Skeletal muscle satellite cell (primary cell): ENCODE measurements around the gene PDZD2.

Source experiments
- H3K27me3 ChIP-seq: 2 replicates; pipeline ENCODE4 v1.7.0; 2013; ENCODE audit warnings: low read length; ENCODE audit not compliant: control insufficient read depth, insufficient read depth
- H3K36me3 ChIP-seq: 2 replicates; pipeline ENCODE4 v1.7.0; 2013; ENCODE audit warnings: mild to moderate bottlenecking, control low read depth, low read length; ENCODE audit not compliant: insufficient read depth
- H3K4me1 ChIP-seq: 2 replicates; pipeline ENCODE4 v1.7.0; 2013; ENCODE audit warnings: low read length; ENCODE audit not compliant: control insufficient read depth, insufficient read depth
- H3K4me2 ChIP-seq: 2 replicates; pipeline ENCODE4 v1.7.0; 2013; ENCODE audit warnings: mild to moderate bottlenecking, low read length
- H3K4me3 ChIP-seq: 2 replicates; pipeline ENCODE4 v1.7.0; 2013; ENCODE audit warnings: low read length
- H3K9ac ChIP-seq: 2 replicates; pipeline ENCODE4 v1.7.0; 2013; ENCODE audit warnings: mild to moderate bottlenecking, low read depth, low read length, moderate library complexity
- H3K9me3 ChIP-seq: replicated peaks from 2 replicates; pipeline ENCODE4 v1.7.0; 2013; ENCODE audit warnings: mild to moderate bottlenecking, control low read depth, low read length

PDZD2 gene

DNA sequence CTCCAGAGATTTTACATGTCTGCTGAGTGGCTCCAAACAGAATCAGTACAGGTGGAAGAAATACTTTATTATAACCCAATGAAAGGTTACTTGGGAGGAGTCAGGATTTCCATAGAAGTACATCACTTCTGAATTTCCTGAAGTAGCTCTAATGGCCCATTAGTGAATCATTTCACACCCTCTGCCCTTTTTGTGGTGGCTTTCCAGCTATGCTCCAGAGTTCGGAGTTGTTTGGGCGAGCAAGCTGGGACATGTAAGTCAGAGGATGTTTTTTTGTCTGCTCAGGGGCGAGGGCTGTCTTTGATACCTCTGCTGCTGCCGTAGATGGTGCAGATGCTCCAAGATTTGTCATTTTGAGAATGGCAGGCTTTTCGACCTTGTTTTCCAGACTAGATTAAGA, 309.1 kb downstream of the PDZD2 start:
- H3K27me3 ChIP-seq, result peaks cover 55% of the 10 kb centered on the region
- H3K9ac ChIP-seq, result no peak overlapping the region
- H3K9me3 ChIP-seq, result no peaks in the 10 kb centered on the region
- no peak overlapping the region for H3K4me2 ChIP-seq
- no peaks in the 10 kb centered on the region for H3K36me3 ChIP-seq
- H3K4me3 ChIP-seq, result no peak overlapping the region
- H3K4me1 ChIP-seq, result no peaks in the 10 kb centered on the region

DNA sequence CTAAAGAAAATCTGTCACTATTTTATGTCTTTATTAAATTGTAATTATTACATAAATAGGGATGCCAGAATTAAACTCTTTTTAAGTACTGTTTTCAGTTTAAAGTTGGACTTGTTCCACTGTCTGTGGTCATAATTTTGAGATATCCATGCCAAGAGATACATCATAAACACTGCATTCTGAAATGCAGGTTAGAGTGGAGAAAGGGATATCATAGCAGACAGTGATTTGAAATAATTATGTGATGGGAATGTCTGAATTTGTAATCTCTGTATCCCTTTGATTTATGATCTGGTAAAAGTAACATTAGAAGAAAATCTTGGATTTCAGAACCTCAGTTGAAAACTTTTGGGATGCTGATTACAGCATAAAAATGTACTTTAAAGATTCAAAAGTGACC, 313.1 kb downstream of the PDZD2 start:
- H3K27me3 ChIP-seq, result peaks cover 30% of the 10 kb centered on the region
- no peak overlapping the region for H3K4me2 ChIP-seq
- no peaks in the 10 kb centered on the region for H3K36me3 ChIP-seq
- no peak overlapping the region for H3K4me3 ChIP-seq
- H3K9ac ChIP-seq, result no peak overlapping the region
- no peaks in the 10 kb centered on the region for H3K9me3 ChIP-seq
- no peaks in the 10 kb centered on the region for H3K4me1 ChIP-seq

DNA sequence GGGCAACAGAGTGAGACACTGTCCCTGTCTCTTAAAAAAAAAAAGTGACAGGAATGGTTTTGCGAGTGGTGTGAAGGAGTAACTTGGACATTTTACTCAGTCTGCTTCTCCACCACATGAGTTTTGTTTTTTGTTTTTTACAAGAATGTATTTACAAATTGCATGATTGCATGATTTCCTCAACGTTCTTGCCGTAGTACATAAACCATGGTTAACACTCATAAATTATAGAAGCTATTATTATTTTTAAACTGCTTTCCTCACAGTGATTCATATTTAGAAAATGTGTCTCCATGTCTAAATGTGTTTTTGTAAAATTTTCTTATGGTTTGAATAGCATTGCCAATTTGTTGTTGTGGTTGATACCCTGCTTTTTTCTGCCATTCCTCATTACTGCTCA, 315.2 kb downstream of the PDZD2 start:
- H3K27me3 ChIP-seq, result peaks cover 22% of the 10 kb centered on the region
- no peaks in the 10 kb centered on the region for H3K9me3 ChIP-seq
- H3K36me3 ChIP-seq, result no peaks in the 10 kb centered on the region
- no peaks in the 10 kb centered on the region for H3K4me1 ChIP-seq
- H3K4me3 ChIP-seq, result no peak overlapping the region
- no peak overlapping the region for H3K4me2 ChIP-seq
- H3K9ac ChIP-seq, result no peak overlapping the region

GRCh38 chr5:31957151-31957550, 318.2 kb downstream of the PDZD2 start:
- no peaks in the 10 kb centered on the region for H3K36me3 ChIP-seq

DNA sequence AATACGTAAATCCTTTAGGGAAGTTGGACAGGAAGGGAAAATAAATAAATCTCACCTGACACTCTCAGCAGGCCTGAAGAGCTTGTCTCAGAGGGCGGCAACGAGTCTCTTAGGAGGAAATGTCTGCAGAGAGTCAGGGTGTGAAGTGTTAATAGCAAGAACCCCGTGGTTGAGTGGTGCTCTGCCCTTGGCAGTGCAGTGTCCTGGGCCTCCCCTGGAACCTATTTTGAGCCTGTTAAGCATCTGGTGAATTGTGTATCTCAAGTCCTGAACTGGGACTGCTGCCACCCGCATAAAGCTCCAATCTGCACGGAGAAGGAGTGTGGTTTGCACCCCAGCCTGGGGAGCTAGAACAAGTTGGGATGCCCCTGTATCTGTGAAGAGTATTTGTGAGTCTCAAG, 323.4 kb downstream of the PDZD2 start:
- no peaks in the 10 kb centered on the region for H3K9me3 ChIP-seq
- peaks cover 60% of the 10 kb centered on the region for H3K27me3 ChIP-seq
- H3K36me3 ChIP-seq, result no peaks in the 10 kb centered on the region
- no peaks in the 10 kb centered on the region for H3K4me1 ChIP-seq
- H3K9ac ChIP-seq, result no peak overlapping the region
- no peak overlapping the region for H3K4me3 ChIP-seq
- H3K4me2 ChIP-seq, result no peak overlapping the region

More at GRCh38 chr5:31957151-31957550, 318.2 kb downstream of the PDZD2 start:
- H3K4me1 ChIP-seq, result no peaks in the 10 kb centered on the region
- no peaks in the 10 kb centered on the region for H3K9me3 ChIP-seq
- no peak overlapping the region for H3K9ac ChIP-seq
- peaks cover 28% of the 10 kb centered on the region for H3K27me3 ChIP-seq
- no peak overlapping the region for H3K4me2 ChIP-seq
- H3K4me3 ChIP-seq, result no peak overlapping the region

DNA sequence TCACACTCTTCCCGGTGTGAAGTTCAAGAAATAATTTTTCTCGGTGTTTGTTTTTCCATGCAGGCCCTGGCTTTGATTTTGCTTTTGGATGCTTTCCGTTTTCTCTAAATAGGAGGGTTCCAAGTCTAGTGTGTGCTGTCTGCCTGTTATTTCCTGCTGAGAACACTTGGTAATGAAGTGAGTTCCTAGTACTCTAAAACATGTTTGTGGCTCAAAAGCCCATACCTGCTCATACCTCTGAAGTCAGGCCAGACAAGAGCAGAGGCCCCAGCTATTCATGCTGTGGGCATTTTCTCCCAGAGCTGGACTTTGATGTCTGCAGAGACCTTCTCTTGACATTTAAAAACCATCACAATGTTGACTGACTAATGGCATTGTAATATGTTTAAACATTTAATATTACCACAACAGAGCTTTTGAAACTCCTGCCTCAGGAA, 324.0 kb downstream of the PDZD2 start:
- Histone ChIP-seq H3K4me1 (no peaks in the 10 kb centered on the region), H3K9ac (no peak overlapping the region), H3K36me3 (no peaks in the 10 kb centered on the region), H3K4me2 (no peak overlapping the region), H3K4me3 (no peak overlapping the region), H3K9me3 (no peaks in the 10 kb centered on the region), H3K27me3 (peaks cover 62% of the 10 kb centered on the region)

GRCh38 chr5:31963358-31964006, 324.6 kb downstream of the PDZD2 start:
- H3K4me2 ChIP-seq, result no peak overlapping the region
- H3K4me3 ChIP-seq, result no peak overlapping the region
- no peaks in the 10 kb centered on the region for H3K36me3 ChIP-seq
- no peaks in the 10 kb centered on the region for H3K4me1 ChIP-seq
- no peak overlapping the region for H3K9ac ChIP-seq
- no peaks in the 10 kb centered on the region for H3K9me3 ChIP-seq
- peaks cover 62% of the 10 kb centered on the region for H3K27me3 ChIP-seq

DNA sequence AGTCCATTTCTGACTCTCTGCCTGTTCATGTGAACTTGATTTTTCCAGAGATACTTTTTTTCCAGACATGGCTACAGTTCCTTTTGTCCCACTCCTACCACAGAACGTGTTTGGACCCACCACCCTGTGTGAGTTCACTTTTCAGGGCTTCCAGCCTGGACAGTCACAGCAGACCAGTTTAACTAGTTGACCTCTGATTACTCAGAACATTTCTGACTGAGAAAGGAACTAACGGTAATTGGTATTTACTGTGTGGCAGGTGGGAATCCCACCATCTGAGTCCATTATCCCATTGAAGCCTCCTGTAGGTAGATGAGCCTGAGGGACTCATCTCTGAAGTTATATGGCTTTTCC, 325.1 kb downstream of the PDZD2 start:
- Histone ChIP-seq H3K4me3 (no peak overlapping the region), H3K4me1 (no peaks in the 10 kb centered on the region), H3K9ac (no peak overlapping the region), H3K27me3 (peaks cover 66% of the 10 kb centered on the region), H3K4me2 (no peak overlapping the region), H3K9me3 (no peaks in the 10 kb centered on the region), H3K36me3 (no peaks in the 10 kb centered on the region)

GRCh38 chr5:31965227-31965626, 326.3 kb downstream of the PDZD2 start:
- Histone ChIP-seq H3K9me3 (no peaks in the 10 kb centered on the region), H3K4me1 (no peaks in the 10 kb centered on the region), H3K4me3 (no peak overlapping the region), H3K9ac (no peak overlapping the region), H3K27me3 (peaks cover 60% of the 10 kb centered on the region), H3K36me3 (no peaks in the 10 kb centered on the region), H3K4me2 (no peak overlapping the region)

- H3K9ac ChIP-seq, result no peak overlapping the region
- peaks cover 58% of the 10 kb centered on the region for H3K27me3 ChIP-seq
- no peaks in the 10 kb centered on the region for H3K36me3 ChIP-seq
- no peak overlapping the region for H3K4me2 ChIP-seq
- no peaks in the 10 kb centered on the region for H3K9me3 ChIP-seq
- H3K4me3 ChIP-seq, result no peak overlapping the region
- H3K4me1 ChIP-seq, result no peaks in the 10 kb centered on the region
These were observed 328.0 kb downstream of the PDZD2 start for GRCh38 chr5:31966936-31967335.

GRCh38 chr5:31967461-31967860, 328.5 kb downstream of the PDZD2 start:
- Histone ChIP-seq H3K9ac (no peak overlapping the region), H3K9me3 (no peaks in the 10 kb centered on the region), H3K4me1 (no peaks in the 10 kb centered on the region), H3K4me3 (no peak overlapping the region), H3K27me3 (peaks cover 57% of the 10 kb centered on the region), H3K4me2 (no peak overlapping the region), H3K36me3 (no peaks in the 10 kb centered on the region)

- Histone ChIP-seq H3K9ac (no peak overlapping the region), H3K27me3 (peaks cover 32% of the 10 kb centered on the region), H3K4me3 (no peak overlapping the region), H3K9me3 (no peaks in the 10 kb centered on the region), H3K4me1 (no peaks in the 10 kb centered on the region), H3K4me2 (no peak overlapping the region), H3K36me3 (no peaks in the 10 kb centered on the region)
These were observed 333.6 kb downstream of the PDZD2 start for GRCh38 chr5:31972558-31972957.
